GM19324 (cell line): ENCODE measurements around the gene ADGRG7.
"Not testable (repeated sequence)": the region's sequence is repeated elsewhere in the genome, so short reads cannot be mapped to it uniquely, and the experiment has no call there.

ENCODE experiments used
- ATAC-seq: cut with Tn5 transposase; IDR thresholded peaks from one replicate; pipeline ENCODE4 v1.9.1; 2021; ENCODE audit warnings: mild to moderate bottlenecking, moderate library complexity; ENCODE audit not compliant: unreplicated experiment, low FRiP score

The ADGRG7 gene

GRCh38 chr3:100609305-100609704 is at the start of gene ADGRG7:
ADGRG7 (plus strand) TSS chr3:100609601; CDS start chr3:100609857, 256 bp downstream.
- ATAC-seq, result no peak

GRCh38 chr3:100560426-100560825 is 49.0 kb upstream of the ADGRG7 start:
- ATAC-seq, result no peak

GRCh38 chr3:100561459-100562158 is 47.8 kb upstream of the ADGRG7 start:
- no peak for ATAC-seq

- ATAC-seq, result no peak
These were observed 47.1 kb upstream of the ADGRG7 start for GRCh38 chr3:100562224-100562857.

GRCh38 chr3:100563228-100563627 is 46.2 kb upstream of the ADGRG7 start:
- ATAC-seq, result no peak

GRCh38 chr3:100563652-100564211 is 45.7 kb upstream of the ADGRG7 start:
- no peak for ATAC-seq

- no peak for ATAC-seq
These were observed 38.6 kb upstream of the ADGRG7 start for GRCh38 chr3:100570811-100571210.

- ATAC-seq, result no peak
These were observed 34.9 kb upstream of the ADGRG7 start for GRCh38 chr3:100574536-100574935.

GRCh38 chr3:100575704-100576103 is 33.7 kb upstream of the ADGRG7 start:
- ATAC-seq, result no peak

- no peak for ATAC-seq
These were observed 31.9 kb upstream of the ADGRG7 start for GRCh38 chr3:100577382-100578008.

- ATAC-seq, result no peak
These were observed 30.8 kb upstream of the ADGRG7 start for GRCh38 chr3:100578646-100579045.

GRCh38 chr3:100580147-100580546 is 29.3 kb upstream of the ADGRG7 start:
- no peak for ATAC-seq

GRCh38 chr3:100581650-100582049 is 27.8 kb upstream of the ADGRG7 start:
- ATAC-seq, result no peak

GRCh38 chr3:100582157-100582556 is 27.2 kb upstream of the ADGRG7 start:
- not testable (repeated sequence) for ATAC-seq

- no peak for ATAC-seq
These were observed 25.2 kb upstream of the ADGRG7 start for GRCh38 chr3:100584101-100584660.

GRCh38 chr3:100586832-100587231 is 22.6 kb upstream of the ADGRG7 start:
- no peak for ATAC-seq

GRCh38 chr3:100588251-100588650 is 21.1 kb upstream of the ADGRG7 start:
- no peak for ATAC-seq

GRCh38 chr3:100590114-100590839 is 19.1 kb upstream of the ADGRG7 start:
- peak; percentile 75 for ATAC-seq

- ATAC-seq, result no peak
These were observed 18.6 kb upstream of the ADGRG7 start for GRCh38 chr3:100590840-100591147.

- no peak for ATAC-seq
These were observed 18.0 kb upstream of the ADGRG7 start for GRCh38 chr3:100591411-100591810.
